OCI-LY3 (cell line): ENCODE measurements around the gene RAP1GAP.

ENCODE experiments used
- EZH2phosphoT487 ChIP-seq: fragments of 200-600 bp; shearing (Covaris generic); IDR thresholded peaks from 2 replicates; pipeline ENCODE4 v1.6.1; 2018; ENCODE audit warnings: antibody characterized with exemption, mixed run types, low read depth
- TF ChIP-seq, protein P1 (sequence below): fragments of 200-600, 300-600 bp; sonication (generic); IDR thresholded peaks from 2 replicates; pipeline ENCODE4 v1.5.1; 2014; ENCODE audit warnings: antibody characterized with exemption, low read length, low read depth

DNA sequence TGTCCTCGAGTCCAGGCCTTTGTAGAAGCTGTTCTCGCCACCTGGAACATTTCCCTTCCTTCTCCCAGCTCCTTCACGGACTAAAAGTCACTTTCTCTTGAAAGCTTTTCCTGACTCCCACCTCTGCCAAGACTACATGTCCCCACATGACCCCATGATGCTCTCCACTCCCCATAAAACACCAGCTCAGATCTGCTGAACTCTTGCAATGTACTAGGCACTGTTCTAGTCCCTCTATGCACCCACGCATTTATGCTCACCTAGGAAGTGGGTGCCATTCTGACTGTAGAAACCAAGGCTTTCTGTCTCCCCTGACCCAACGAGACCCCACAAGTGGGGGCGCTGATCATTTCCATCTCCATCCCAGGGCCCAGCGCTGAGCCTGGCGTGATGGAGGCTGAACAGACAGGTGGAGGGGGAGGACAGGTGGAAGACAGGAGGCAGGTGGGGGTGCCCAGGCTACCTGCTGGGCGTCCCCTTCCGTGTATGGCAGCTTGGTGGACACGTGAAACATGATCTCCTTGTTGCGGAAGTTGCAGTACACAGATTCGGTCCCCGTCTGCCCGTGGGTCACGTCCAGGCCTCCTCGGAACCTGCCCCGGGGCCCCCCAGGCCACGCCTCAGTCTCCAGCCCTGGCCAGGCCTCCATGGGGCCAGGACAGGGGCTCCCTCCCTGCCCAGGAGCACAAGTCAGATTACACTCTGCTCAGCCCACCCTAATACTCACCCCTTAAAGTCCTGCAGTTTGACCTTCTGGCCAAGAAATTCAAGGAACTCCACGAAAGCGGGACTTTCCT lies 58.0 kb downstream of the RAP1GAP start:
- TF ChIP-seq EZH2phosphoT487, result no peak
- TF ChIP-seq, protein P1, sequence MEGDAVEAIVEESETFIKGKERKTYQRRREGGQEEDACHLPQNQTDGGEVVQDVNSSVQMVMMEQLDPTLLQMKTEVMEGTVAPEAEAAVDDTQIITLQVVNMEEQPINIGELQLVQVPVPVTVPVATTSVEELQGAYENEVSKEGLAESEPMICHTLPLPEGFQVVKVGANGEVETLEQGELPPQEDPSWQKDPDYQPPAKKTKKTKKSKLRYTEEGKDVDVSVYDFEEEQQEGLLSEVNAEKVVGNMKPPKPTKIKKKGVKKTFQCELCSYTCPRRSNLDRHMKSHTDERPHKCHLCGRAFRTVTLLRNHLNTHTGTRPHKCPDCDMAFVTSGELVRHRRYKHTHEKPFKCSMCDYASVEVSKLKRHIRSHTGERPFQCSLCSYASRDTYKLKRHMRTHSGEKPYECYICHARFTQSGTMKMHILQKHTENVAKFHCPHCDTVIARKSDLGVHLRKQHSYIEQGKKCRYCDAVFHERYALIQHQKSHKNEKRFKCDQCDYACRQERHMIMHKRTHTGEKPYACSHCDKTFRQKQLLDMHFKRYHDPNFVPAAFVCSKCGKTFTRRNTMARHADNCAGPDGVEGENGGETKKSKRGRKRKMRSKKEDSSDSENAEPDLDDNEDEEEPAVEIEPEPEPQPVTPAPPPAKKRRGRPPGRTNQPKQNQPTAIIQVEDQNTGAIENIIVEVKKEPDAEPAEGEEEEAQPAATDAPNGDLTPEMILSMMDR, result no peak
